ENCODE measurements around the gene LAMA2.

DNA sequence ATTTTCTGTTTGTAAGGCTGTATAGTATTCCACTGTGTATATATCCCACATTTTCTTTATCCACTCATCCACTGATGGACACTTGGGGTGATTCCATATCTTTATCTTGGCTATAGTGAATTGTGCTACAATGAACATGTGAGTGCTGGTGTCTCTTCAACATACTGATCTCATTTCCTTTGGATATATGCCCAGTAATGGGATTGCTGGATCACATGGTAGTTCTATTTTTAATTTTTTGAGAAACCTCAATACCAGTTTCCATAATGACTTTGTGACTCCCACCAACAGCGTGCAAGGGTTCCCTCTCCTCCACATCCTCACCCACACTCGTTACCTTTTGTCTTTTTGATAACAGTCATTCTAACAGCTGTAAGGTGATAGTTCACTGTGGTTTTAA, 661.0 kb downstream of the LAMA2 start:
- TF ChIP-seq CTBP1 (IDR thresholded peaks at IDR 0.05; ENCODE audit: borderline replicate concordance) (no peak), TARDBP (IDR thresholded peaks at IDR 0.05) (no peak), HDGF (IDR thresholded peaks at IDR 0.05; ENCODE audit: borderline replicate concordance) (no peak), FOXK2 (IDR thresholded peaks at IDR 0.05) (no peak), LEF1 (IDR thresholded peaks at IDR 0.05; ENCODE audit: borderline replicate concordance) (no peak), ELF4 (IDR thresholded peaks at IDR 0.05) (no peak), SP1 (IDR thresholded peaks at IDR 0.05) (no peak), FOXM1 (IDR thresholded peaks at IDR 0.05; ENCODE audit: borderline replicate concordance) (no peak), ARNT (IDR thresholded peaks at IDR 0.05) (no peak), ZNF384 (IDR thresholded peaks at IDR 0.05) (no peak)
